DMS53 (cell line): ENCODE measurements around the gene GNPDA1.

Experiments used
- DNase-seq: peaks from one replicate; lab custom pipeline; 2025; lab: John Stamatoyannopoulos, UW

The GNPDA1 gene

GRCh38 chr5:141954194-141954593 lies 58.6 kb downstream of the GNPDA1 start:
- no peak for DNase-seq

- no peak for DNase-seq
Observed at GRCh38 chr5:141952020-141952419, 60.8 kb downstream of the GNPDA1 start.

DNA sequence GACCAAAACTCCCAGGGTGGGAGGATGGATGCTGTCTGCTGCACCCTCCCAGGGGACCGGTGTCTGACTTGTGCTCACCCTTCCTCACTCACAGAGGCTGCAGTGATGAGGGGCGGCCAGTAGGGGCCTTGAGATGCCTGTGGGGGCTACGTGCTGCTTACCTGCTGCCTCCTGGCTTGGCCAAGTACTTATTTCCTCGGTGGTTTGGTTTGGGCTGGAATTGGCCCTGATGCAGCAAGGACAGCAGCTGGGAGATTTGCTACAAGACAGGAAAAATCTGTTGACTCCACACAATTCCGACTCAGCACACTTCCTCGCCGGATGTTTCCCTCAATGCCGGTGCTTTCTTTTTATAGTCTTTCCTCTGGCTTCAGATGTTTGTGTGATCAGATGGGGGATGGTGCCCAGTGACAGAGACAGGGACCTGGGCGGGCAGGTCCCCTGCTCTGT lies 61.5 kb downstream of the GNPDA1 start:
- DNase-seq = peak; percentile 17
